OCI-LY1 (cell line): ENCODE results near the gene CEND1.

Source experiments
- CTCF ChIP-seq: fragments of 200-600 bp; sonication (generic), shearing (Covaris generic); IDR thresholded peaks from 2 replicates; pipeline ENCODE4 v1.5.1; 2017; ENCODE audit warnings: mild to moderate bottlenecking, antibody characterized with exemption, low read length, moderate library complexity, mixed read lengths
- EZH2 ChIP-seq: fragments of 200-600 bp; sonication (generic), shearing (Covaris generic); IDR thresholded peaks from 2 replicates; pipeline ENCODE4 v1.8.0; 2017; ENCODE audit warnings: borderline replicate concordance, mixed run types, mild to moderate bottlenecking, antibody characterized with exemption, low read length, moderate library complexity, mixed read lengths

- TF ChIP-seq CTCF (no peak), EZH2 (no peak)
Observed at GRCh38 chr11:742156-742546, 47.7 kb downstream of the CEND1 start.
